ENCODE measurements around the gene RTTN. TPM values are rescaled to one million over a fixed set of nuclear protein-coding genes. Genes with fewer than 3 reads are reported as not detected.
"Not testable (repeated sequence)": the region's sequence is repeated elsewhere in the genome, so short reads cannot be mapped to it uniquely, and the experiment has no call there.

The RTTN gene
- total and polyA plus RNA-seq, 9 of the 15 experiments (the other 6 are each of a cell fraction or from before 2014, with no cell fraction given) = 3.1 to 18.3 (median 10.6) TPM

- 18% methylated on average over 13 of the region's 13 CpGs for WGBS (ENCODE audit: insufficient coverage, low coverage, missing lambda C conversion rate)
- Histone ChIP-seq H3K4me1 (replicated peaks in 1 of 2; ENCODE audit: control insufficient read depth in 2 of 2, insufficient read depth in 2 of 2, low read length in 2 of 2) (no peaks in the 10 kb centered on the region), H3K27me3 (ENCODE audit: control insufficient read depth in 2 of 2, insufficient read depth in 2 of 2, low read length in 2 of 2) (no peaks in the 10 kb centered on the region), H3K79me2 (ENCODE audit: control insufficient read depth, insufficient read depth, low read length) (no peaks in the 10 kb centered on the region), H3K27ac (ENCODE audit: extremely low read depth, low read depth, low read length) (no peak overlapping the region), H3K4me2 (ENCODE audit: insufficient read depth, low read length) (no peak overlapping the region), H3K4me3 (no peak overlapping the region), H3K9me3 (replicated peaks; ENCODE audit: control insufficient read depth, insufficient read depth, low read depth, low read length) (no peaks in the 10 kb centered on the region), H3K9me1 (ENCODE audit: control insufficient read depth, insufficient read depth, low read length) (no peaks in the 10 kb centered on the region), H2AFZ (ENCODE audit: low read depth, low read length) (no peak overlapping the region), H4K20me1 (replicated peaks; ENCODE audit: control insufficient read depth, insufficient read depth, low read length) (no peaks in the 10 kb centered on the region), H3K9ac (ENCODE audit: insufficient read depth in 1 of 2, low read depth in 2 of 2, low read length in 2 of 2) (no peak overlapping the region), H3K36me3 (ENCODE audit: control insufficient read depth, insufficient read depth, low read length) (no peaks in the 10 kb centered on the region)
- POLR2A ChIA-PET = no interaction called here
- DNase-seq (ENCODE audit: extremely low read depth in 1 of 4, low spot score in 3 of 4) = no peak
- TF ChIP-seq PML (IDR thresholded peaks at IDR 0.05; ENCODE audit: low read length) (no peak), ZNF778 (CRISPR knock-in tag; IDR thresholded peaks at IDR 0.05) (no peak), ZNF584 (CRISPR knock-in tag; IDR thresholded peaks at IDR 0.05; ENCODE audit: low read depth) (no peak)
- in situ Hi-C loops (cut with MboI) = no loop called here
- no TSS peak for BruUV-seq (replicated peaks)
- CTCF ChIA-PET (ENCODE audit: low intra/inter-chr PET ratio) = no interaction called here
- intact Hi-C loops (cut with micrococcal nuclease) = no loop called here
- no peak for ATAC-seq
- no peak for FAIRE-seq
Measured at GRCh38 chr18:70243131-70243929, 37.8 kb upstream of the RTTN start.

GRCh38 chr18:70236921-70237320 is 31.4 kb upstream of the RTTN start:
- 10% methylated on average over 2 of the region's 7 CpGs for WGBS (ENCODE audit: insufficient coverage, low coverage, missing lambda C conversion rate)
- in situ Hi-C loops (cut with MboI); H3K27ac ChIP-seq (ENCODE audit: extremely low read depth, low read depth, low read length); H3K4me2 ChIP-seq (ENCODE audit: insufficient read depth, low read length); H3K9me3 ChIP-seq (replicated peaks; ENCODE audit: control insufficient read depth, insufficient read depth, low read depth, low read length); DNase-seq (ENCODE audit: extremely low read depth in 1 of 4, low spot score in 3 of 4); BruUV-seq (replicated peaks); intact Hi-C loops (cut with micrococcal nuclease); H3K9ac ChIP-seq (ENCODE audit: insufficient read depth in 1 of 2, low read depth in 2 of 2, low read length in 2 of 2); POLR2A ChIA-PET; H3K4me3 ChIP-seq; CTCF ChIA-PET (ENCODE audit: low intra/inter-chr PET ratio); H2AFZ ChIP-seq (ENCODE audit: low read depth, low read length); H3K36me3 ChIP-seq (ENCODE audit: control insufficient read depth, insufficient read depth, low read length); FAIRE-seq; H3K79me2 ChIP-seq (ENCODE audit: control insufficient read depth, insufficient read depth, low read length); H4K20me1 ChIP-seq (replicated peaks; ENCODE audit: control insufficient read depth, insufficient read depth, low read length); ATAC-seq; H3K4me1 ChIP-seq (replicated peaks in 1 of 2; ENCODE audit: control insufficient read depth in 2 of 2, insufficient read depth in 2 of 2, low read length in 2 of 2); H3K9me1 ChIP-seq (ENCODE audit: control insufficient read depth, insufficient read depth, low read length): not testable (repeated sequence)
- peaks cover 0 to 11% of the 10 kb centered on the region in 2 experiments; a peak in 1 of 5 replicates for H3K27me3 ChIP-seq (ENCODE audit: control insufficient read depth in 2 of 2, insufficient read depth in 2 of 2, low read length in 2 of 2)
